DOHH2 (cell line): Measurements from ENCODE around the gene ETV6.

Experiments
- H3F3A ChIP-seq: fragments of 200-600 bp; sonication (generic), shearing (Covaris generic); 2 replicates; pipeline ENCODE4 v1.6.0; 2016; ENCODE audit warnings: antibody characterized with exemption, mild to moderate bottlenecking; ENCODE audit not compliant: control insufficient read depth, insufficient read depth
- H3K27ac ChIP-seq: fragments of 200-600 bp; sonication (generic); 2 replicates; pipeline ENCODE4 v1.5.1; 2014; ENCODE audit warnings: low read depth, mild to moderate bottlenecking, low read length, moderate library complexity
- H3K27me3 ChIP-seq: fragments of 200-600 bp; sonication (generic); 2 replicates; pipeline ENCODE4 v1.6.1; 2014; ENCODE audit warnings: mild to moderate bottlenecking, low read length, mixed read lengths; ENCODE audit not compliant: control insufficient read depth
- H3K36me3 ChIP-seq: fragments of 200-600 bp; sonication (generic); 2 replicates; pipeline ENCODE4 v1.6.1; 2014; ENCODE audit warnings: mild to moderate bottlenecking, low read length, moderate library complexity, mixed read lengths; ENCODE audit not compliant: control insufficient read depth
- H3K4me1 ChIP-seq: fragments of 200-600 bp; sonication (generic); 2 replicates; pipeline ENCODE4 v1.6.1; 2014; ENCODE audit warnings: mild to moderate bottlenecking, low read length, mixed read lengths; ENCODE audit not compliant: control insufficient read depth
- H3K4me2 ChIP-seq: fragments of 200-600 bp; sonication (generic); 2 replicates; pipeline ENCODE4 v1.6.0; 2014; ENCODE audit warnings: mild to moderate bottlenecking, low read length, moderate library complexity
- H3K4me3 ChIP-seq: fragments of 200-600 bp; sonication (generic); 2 replicates; pipeline ENCODE4 v1.5.1; 2014; ENCODE audit warnings: mild to moderate bottlenecking, low read length, mixed read lengths
- H3K79me2 ChIP-seq: fragments of 200-600 bp; sonication (generic); 2 replicates; pipeline ENCODE4 v1.6.1; 2014; ENCODE audit warnings: mild to moderate bottlenecking, low read length, mixed read lengths; ENCODE audit not compliant: control insufficient read depth
- H3K9me2 ChIP-seq: fragments of 200-600 bp; sonication (generic); replicated peaks from 2 replicates; pipeline ENCODE4 v1.6.1; 2014; ENCODE audit warnings: mild to moderate bottlenecking, low read length, mixed read lengths; ENCODE audit not compliant: control insufficient read depth
- H3K9me3 ChIP-seq: fragments of 200-600 bp; sonication (generic); 2 replicates; pipeline ENCODE4 v1.6.1; 2014; ENCODE audit warnings: antibody characterized with exemption, low read length, mixed read lengths; ENCODE audit not compliant: control insufficient read depth, insufficient read depth
- H4K20me1 ChIP-seq: fragments of 200-600 bp; sonication (generic); 2 replicates; pipeline ENCODE4 v1.6.0; 2014; ENCODE audit warnings: low read depth, mild to moderate bottlenecking, antibody characterized with exemption, low read length, moderate library complexity; ENCODE audit not compliant: control insufficient read depth, insufficient read depth
- EZH2phosphoT487 ChIP-seq: fragments of 200-600 bp; sonication (generic); IDR thresholded peaks from 2 replicates; pipeline ENCODE4 v1.6.1; 2017; ENCODE audit warnings: borderline replicate concordance, mild to moderate bottlenecking, antibody characterized with exemption, low read length, moderate library complexity, mixed read lengths
- TF ChIP-seq, protein P1 (sequence below): fragments of 200-600 bp; sonication (generic); IDR thresholded peaks from one replicate; pipeline ENCODE4 v1.5.1; 2014; ENCODE audit warnings: antibody characterized with exemption, mild to moderate bottlenecking, low read depth, low read length; ENCODE audit not compliant: poor library complexity, severe bottlenecking

Gene ETV6

DNA sequence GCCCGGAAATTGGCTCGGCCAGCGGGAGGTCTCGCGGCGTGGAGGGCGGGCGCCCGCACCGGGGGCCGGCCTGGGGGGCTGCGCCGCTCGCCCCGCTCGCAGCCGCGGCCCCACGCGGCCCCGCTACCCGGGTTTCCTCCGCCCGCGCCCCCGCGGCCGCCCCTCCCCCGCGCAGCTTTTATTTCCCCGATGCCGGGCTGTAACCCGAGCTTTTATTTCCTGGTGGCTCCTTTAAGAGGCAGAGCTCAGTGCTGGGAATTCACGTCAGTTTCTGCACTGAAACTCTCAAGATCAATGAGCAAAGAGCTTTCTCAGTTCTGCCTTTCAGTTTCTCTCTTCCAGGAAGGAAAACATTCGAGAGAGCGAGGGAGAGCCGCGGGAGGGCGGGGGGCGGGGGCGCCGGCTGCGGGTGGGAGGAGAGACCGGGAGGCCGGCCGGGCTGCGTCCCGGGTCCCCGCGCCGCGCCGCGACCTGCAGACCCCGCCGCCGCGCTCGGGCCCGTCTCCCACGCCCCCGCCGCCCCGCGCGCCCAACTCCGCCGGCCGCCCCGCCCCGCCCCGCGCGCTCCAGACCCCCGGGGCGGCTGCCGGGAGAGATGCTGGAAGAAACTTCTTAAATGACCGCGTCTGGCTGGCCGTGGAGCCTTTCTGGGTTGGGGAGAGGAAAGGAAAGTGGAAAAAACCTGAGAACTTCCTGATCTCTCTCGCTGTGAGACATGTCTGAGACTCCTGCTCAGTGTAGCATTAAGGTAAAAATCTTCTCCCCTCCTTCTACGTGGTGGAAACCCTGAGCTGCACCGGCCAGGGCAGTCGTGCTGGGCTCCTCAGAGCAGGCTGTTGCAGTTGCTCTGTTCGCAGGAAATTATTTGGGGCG is at the start of gene ETV6:
Gene ETV6 (plus strand): TSS at position 262 of the 873 bp plus-strand sequence. CDS start 454 bp downstream, at position 716.
- Histone ChIP-seq H3K27ac (peak within 1 kb of the TSS; percentile 68), H3K79me2 (peaks cover 29% of the 10 kb centered on the region), H3F3A (peaks cover 29% of the 10 kb centered on the region), H3K9me2 (no peaks in the 10 kb centered on the region), H3K36me3 (no peaks in the 10 kb centered on the region), H3K4me1 (peaks cover 46% of the 10 kb centered on the region), H4K20me1 (no peaks in the 10 kb centered on the region), H3K9me3 (no peaks in the 10 kb centered on the region), H3K4me3 (peak within 1 kb of the TSS; percentile 92), H3K4me2 (peak within 1 kb of the TSS; percentile 80), H3K27me3 (peaks cover 17% of the 10 kb centered on the region)
- TF ChIP-seq, protein P1, sequence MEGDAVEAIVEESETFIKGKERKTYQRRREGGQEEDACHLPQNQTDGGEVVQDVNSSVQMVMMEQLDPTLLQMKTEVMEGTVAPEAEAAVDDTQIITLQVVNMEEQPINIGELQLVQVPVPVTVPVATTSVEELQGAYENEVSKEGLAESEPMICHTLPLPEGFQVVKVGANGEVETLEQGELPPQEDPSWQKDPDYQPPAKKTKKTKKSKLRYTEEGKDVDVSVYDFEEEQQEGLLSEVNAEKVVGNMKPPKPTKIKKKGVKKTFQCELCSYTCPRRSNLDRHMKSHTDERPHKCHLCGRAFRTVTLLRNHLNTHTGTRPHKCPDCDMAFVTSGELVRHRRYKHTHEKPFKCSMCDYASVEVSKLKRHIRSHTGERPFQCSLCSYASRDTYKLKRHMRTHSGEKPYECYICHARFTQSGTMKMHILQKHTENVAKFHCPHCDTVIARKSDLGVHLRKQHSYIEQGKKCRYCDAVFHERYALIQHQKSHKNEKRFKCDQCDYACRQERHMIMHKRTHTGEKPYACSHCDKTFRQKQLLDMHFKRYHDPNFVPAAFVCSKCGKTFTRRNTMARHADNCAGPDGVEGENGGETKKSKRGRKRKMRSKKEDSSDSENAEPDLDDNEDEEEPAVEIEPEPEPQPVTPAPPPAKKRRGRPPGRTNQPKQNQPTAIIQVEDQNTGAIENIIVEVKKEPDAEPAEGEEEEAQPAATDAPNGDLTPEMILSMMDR, result no peak
- no peak for TF ChIP-seq EZH2phosphoT487

DNA sequence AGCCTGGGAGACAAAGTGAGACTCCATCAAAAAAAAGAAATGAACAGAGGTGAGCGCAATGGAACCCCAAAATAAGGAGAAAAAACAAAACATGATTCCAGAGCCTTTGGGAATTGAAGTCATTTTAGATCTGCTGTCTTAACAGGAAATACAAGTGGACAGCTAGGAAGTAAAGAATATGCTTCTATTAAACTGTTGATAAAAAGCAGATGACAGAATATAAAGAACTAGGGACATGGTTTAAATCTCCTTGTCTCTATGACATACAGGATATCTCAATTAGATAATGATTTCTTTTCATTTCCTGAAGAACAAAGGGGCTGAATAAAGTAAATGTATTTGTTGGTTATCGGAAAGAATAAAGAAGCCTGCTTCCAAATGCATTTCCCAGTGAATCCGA is 49.3 kb upstream of the ETV6 start:
- no peaks in the 10 kb centered on the region for H4K20me1 ChIP-seq
- H3K36me3 ChIP-seq, result no peaks in the 10 kb centered on the region
- H3K4me3 ChIP-seq, result no peak overlapping the region
- H3K4me1 ChIP-seq, result no peaks in the 10 kb centered on the region
- no peaks in the 10 kb centered on the region for H3K9me2 ChIP-seq
- TF ChIP-seq, protein P1, result no peak
- TF ChIP-seq EZH2phosphoT487, result no peak
- no peaks in the 10 kb centered on the region for H3K79me2 ChIP-seq
- H3F3A ChIP-seq, result no peaks in the 10 kb centered on the region
- 0 out of 2 replicates have a peak, but pooled peaks cover 8% of the 10 kb centered on the region for H3K27me3 ChIP-seq
- H3K27ac ChIP-seq, result no peak overlapping the region
- H3K9me3 ChIP-seq, result no peaks in the 10 kb centered on the region
- H3K4me2 ChIP-seq, result no peak overlapping the region

DNA sequence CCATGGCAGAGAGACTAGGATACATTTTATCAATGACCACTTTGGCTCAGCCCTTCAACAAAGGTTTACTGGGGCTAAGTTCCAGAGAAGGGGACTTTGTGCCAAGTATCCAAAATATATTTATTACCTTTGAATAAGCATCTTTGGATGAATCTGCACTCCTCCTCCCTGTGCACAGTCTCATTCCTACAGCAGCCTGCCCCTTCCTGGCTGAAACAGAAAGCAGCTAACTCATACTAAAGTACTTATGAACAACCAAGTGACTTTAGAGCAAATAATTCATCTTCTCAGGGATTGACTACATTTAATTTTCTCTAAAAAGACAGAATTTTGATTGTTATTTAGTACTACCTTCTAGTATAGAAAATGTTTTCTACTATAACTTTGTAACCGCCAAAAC is 47.8 kb upstream of the ETV6 start:
- H3K27me3 ChIP-seq, result 0 out of 2 replicates have a peak, but pooled peaks cover 8% of the 10 kb centered on the region

More for the DNA sequence above, 47.8 kb upstream of the ETV6 start:
- no peaks in the 10 kb centered on the region for H3K9me3 ChIP-seq
- H3K4me2 ChIP-seq, result no peak overlapping the region
- no peak overlapping the region for H3K27ac ChIP-seq
- no peaks in the 10 kb centered on the region for H3F3A ChIP-seq
- no peak overlapping the region for H3K4me3 ChIP-seq
- no peaks in the 10 kb centered on the region for H3K79me2 ChIP-seq
- TF ChIP-seq, protein P1, result no peak
- TF ChIP-seq EZH2phosphoT487, result no peak
- no peaks in the 10 kb centered on the region for H4K20me1 ChIP-seq
- no peaks in the 10 kb centered on the region for H3K9me2 ChIP-seq
- H3K36me3 ChIP-seq, result no peaks in the 10 kb centered on the region
- H3K4me1 ChIP-seq, result no peaks in the 10 kb centered on the region
